Stromal cell of bone marrow (primary cell): ENCODE measurements around the gene MYO18A.

Experiments used
- DNase-seq: peaks from one replicate; pipeline ENCODE4 v3.0.0-alpha.2; 2012; ENCODE audit warnings: low read depth

Gene MYO18A

GRCh38 chr17:29168079-29168758 is 12.0 kb downstream of the MYO18A start:
- no peak for DNase-seq

- DNase-seq, result no peak
These were observed 12.7 kb downstream of the MYO18A start for GRCh38 chr17:29167393-29168078.

GRCh38 chr17:29166507-29166887 is 13.7 kb downstream of the MYO18A start:
- DNase-seq, result no peak

- DNase-seq, result no peak
These were observed 14.2 kb downstream of the MYO18A start for GRCh38 chr17:29165800-29166506.

- DNase-seq, result no peak
These were observed 14.9 kb downstream of the MYO18A start for GRCh38 chr17:29165261-29165660.

- DNase-seq, result no peak
These were observed 16.6 kb downstream of the MYO18A start for GRCh38 chr17:29163563-29163962.

- DNase-seq, result no peak
These were observed 17.3 kb downstream of the MYO18A start for GRCh38 chr17:29162909-29163341.

- no peak for DNase-seq
These were observed 17.9 kb downstream of the MYO18A start for GRCh38 chr17:29162082-29162908.

- DNase-seq, result no peak
These were observed 19.9 kb downstream of the MYO18A start for GRCh38 chr17:29160253-29160652.

GRCh38 chr17:29159306-29159860 is 20.8 kb downstream of the MYO18A start:
- no peak for DNase-seq

GRCh38 chr17:29158488-29159275 is 21.5 kb downstream of the MYO18A start:
- DNase-seq, result no peak

GRCh38 chr17:29158096-29158487 is 22.1 kb downstream of the MYO18A start:
- no peak for DNase-seq

- DNase-seq, result no peak
These were observed 22.9 kb downstream of the MYO18A start for GRCh38 chr17:29157310-29157709.

GRCh38 chr17:29156781-29157180 is 23.4 kb downstream of the MYO18A start:
- DNase-seq, result no peak

GRCh38 chr17:29155966-29156338 is 24.2 kb downstream of the MYO18A start:
- no peak for DNase-seq

- no peak for DNase-seq
These were observed 24.8 kb downstream of the MYO18A start for GRCh38 chr17:29155227-29155965.

- DNase-seq, result no peak
These were observed 25.5 kb downstream of the MYO18A start for GRCh38 chr17:29154516-29155226.

GRCh38 chr17:29151567-29151966 is 28.6 kb downstream of the MYO18A start:
- DNase-seq, result no peak

- no peak for DNase-seq
These were observed 30.0 kb downstream of the MYO18A start for GRCh38 chr17:29150161-29150560.
